Measurements from ENCODE around the gene SQOR.

Gene SQOR

DNA sequence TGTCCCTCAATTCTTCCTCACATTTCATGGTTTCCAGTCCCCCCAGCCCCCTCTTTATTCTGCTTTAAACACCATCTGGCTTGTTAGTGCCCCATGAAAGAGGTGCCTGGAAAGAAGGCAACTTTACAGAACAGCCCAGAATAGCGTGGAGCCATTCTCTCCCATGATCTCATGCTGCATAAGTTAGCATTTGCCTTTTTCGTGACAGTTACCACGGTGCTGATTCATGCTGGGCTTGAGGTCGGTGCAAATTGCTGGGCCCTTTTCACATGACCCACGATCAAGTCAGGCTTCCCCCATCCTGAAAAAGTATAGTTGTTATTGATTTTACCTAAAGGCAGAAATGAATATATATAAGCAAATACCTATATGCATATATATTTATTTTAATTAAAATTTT lies 29.6 kb downstream of the SQOR start:
- no peak for DNase-seq

DNA sequence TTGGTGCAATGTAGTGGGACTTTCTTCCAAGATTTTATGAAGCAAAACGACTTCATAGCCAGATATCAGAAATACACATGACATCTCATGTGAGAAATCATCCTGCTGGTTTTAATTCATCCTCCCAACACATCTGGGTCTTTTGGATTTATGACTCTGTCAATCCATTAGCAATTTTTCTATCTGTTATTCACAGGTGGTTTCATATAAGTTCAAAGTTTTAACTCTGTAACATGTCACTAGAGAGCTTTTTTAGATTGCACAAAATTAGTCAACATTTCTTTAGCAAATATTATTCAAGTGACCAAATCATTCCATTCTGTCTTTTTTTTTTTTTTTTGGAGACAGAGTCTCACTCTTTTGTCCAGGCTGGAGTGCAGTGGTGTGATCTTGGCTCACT lies 30.4 kb downstream of the SQOR start:
- DNase-seq: no peak

DNA sequence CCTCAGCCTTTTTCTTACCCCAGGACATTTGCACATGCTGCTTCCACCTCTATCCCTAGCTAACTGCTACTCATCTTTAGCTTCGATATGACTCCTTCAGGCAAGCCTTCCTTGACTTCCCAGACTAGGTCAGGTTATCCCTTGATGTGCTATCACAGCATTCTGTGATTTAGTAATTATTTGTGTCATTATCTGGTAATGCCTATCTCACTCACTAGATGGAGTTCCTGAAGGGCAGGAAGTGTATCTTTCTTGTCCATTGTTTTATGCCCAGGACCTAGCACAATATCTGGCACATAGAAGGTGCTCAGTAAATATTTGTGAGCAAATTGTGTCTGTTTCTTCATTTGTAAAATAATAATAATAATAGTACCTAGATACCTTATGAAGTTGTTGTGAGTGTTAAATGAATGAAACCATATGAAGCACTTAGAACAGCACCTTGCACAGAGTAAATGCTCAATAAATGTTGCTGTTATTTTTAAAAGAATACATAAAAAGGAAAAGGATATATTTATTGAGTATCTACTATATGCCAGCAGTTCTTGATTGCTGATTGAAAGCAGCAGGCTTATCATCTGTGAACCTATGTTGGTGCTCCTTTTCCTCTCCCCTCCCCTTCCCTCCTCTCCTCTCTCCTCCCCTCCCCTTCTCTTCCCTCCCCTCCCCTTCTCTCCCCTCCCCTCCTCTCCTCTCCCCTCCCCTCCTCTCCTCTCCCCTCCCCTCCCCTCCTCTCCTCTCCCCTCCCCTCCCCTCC lies 31.5 kb downstream of the SQOR start:
- DNase-seq: no peak

DNA sequence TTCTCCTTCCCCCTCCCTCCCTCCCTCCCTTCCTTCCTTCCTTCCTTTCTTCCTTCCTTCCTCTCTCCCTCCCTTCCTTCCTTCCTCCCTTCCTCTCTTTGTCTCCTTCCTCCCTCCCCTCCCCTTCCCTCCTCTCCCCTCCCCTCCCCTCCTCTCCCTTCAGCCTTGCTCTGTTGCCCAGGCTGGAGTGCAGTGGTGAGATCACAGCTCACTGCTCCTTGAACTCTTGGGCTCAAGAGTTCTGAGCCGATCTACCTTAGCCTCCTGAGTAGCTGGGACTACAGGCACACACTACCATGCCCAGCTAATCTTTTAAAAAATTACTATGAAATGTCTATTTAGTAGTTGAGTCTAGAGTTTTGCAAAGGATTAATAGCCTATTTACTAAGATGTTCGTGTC lies 32.2 kb downstream of the SQOR start:
- no peak for DNase-seq

DNA sequence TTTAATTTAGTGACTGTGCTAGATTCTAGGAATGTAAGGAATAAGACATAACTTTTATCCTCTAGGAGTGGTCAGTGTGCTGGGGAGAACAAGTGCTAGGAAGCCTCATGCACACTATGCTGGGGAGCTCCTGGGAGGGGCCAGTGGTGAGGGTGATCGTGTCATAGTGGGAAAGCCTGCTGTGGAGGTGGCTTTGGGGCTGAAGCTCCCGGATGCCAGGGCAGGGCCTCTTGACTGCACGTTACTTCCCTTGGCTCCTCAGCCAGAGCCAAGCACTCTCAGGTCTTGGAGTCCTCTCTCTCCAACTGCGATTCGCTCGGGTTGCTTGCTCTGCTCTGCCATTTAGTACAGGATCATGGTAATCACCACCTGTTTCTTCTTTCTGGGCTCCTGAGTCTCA lies 33.6 kb downstream of the SQOR start:
- no peak for DNase-seq

DNA sequence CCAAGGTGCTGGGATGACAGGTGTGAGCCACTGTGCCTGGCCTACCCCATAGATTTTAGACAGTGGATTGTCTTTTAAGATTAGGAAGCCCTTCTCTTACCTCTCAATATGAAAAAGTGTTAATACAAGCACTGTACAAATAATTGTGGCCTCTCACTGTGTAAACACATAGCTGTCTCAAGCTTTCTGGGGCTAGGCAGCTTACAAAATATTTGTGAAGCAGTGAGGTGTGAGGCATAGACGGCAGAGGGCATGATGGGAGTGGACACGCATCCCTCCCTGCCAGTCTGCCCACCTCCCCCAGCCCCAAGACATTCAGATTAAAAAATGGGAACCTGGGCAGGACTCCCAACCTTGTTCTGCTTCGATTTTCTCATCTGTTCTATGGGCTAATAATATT lies 34.6 kb downstream of the SQOR start:
- no peak for DNase-seq

DNA sequence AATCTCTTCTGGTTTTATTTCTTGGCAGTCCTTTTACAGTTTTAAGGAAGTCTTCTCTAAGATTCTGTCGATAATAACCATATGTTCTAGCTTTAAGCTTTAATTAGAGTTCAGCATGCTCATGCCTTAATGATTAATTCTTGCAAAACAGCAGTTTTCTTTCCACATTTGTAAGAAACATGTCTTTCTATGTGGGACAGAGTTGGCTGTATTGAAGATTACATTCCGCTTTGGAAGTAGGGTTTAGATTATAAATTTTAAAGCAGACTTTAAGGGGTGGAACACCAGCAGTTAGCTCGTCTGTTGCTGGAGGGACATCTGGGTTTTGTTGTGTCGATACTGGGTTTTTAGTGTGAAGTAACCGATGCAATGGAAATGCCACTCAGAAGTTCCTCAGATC lies 35.3 kb downstream of the SQOR start:
- DNase-seq: no peak

DNA sequence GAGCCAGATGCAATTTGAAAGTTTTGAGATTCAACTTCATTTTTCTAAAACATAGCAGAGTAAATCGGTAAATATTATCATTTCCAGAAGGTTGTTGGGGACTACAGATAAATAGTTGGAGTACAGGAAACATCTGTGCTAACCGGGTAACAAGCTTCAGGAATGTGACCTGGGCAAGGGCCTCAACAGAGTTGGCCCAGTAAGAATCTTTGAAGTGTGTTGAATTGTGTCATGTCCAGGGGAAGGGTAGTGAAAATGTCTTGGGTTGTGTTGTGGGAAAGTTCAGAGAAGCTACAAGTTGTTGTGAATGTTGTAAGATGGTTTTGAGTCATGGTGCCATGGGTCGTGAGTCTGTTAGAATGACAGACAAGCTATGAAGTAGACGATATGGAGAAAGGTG lies 35.7 kb downstream of the SQOR start:
- no peak for DNase-seq

DNA sequence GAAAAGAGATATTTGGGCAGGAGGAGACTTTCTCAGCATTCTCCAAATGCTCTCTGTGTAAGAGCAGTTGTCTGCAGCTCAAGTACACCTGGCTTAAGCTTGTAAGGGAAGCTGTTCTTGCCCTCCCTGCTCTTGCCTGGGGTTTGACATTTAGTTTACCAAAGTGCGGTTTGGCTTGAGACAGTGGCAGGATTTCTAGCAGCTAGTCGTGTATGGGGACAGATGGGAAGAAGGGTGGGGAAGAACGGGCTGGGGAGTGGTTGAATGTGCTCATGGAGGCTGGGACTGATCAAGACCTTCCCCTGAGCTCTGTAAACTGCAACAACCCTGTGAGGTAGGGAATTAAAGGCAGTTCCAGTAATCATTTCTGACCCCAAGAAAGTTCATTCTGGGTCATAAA lies 39.8 kb downstream of the SQOR start:
- no peak for DNase-seq

DNA sequence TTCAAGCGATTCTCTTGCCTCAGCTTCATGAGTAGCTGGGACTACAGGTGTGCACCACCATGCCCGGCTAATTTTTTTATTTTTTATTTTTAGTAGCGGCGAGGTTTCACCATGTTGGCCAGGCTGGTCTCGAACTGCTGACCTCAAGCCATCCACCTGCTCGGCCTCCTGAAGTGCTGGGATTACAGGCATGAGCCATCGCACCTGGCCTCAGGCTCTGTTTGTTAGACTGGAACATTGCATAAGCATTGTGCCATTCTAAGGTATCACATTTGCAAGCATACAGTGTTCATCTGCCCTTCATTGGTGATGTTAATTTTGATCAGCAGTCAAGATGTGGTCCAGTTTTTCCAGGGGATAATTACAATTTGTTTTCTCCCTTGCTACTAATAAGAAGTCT lies 43.0 kb downstream of the SQOR start:
- DNase-seq: no peak

DNA sequence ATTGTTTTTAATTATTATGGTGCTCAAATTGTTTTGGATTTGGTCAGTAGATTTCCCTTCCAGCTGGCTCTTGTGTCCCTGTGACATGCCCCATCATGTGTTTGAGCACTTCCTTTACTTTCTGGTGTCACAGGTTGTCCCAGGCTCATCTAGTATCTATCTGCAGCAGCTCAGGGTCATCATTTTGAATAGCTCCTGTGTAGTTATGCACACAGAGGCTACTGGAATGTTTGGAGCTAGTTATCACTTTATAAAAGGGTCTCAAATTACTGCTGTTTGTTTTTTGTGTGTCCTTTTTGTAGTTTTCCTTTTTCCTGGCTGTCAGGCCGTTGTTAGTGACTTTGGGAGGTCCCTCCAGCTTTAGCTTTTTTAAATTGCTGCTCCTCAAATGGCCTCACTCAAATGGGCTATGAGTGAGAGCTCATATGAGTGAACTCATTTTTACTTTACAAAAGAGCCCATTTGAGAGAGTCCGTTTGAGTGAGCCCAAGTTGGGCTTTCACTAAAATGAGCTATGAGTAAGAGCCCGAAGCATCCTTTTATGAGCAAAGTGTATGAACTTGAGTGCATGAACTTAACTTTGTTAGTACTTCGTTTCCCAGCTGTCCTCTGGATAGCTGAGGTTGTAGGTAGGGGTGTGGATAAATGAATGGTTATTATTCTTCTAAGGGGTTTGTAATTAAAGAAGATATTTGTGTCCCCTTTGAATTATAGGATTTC lies 43.8 kb downstream of the SQOR start:
- DNase-seq: no peak

DNA sequence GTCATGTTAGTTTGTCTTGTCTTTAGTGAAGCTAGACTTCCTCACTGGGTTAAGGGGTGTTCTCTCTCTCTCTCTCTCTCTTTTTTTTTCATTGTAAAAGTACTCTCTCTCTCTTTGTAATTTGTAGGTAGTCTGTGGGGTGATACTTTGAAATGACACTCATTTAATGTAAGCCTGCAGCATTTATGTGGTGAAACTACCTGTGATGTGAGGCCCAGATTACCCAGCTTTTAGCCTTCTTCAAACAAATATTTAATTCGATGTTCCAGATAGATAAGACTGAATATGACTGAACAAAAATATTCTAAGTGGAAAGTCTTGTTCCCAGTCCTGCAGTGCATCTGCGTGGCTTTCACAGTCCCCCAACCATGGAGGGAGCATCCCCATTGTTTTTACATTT lies 49.7 kb downstream of the SQOR start:
- no peak for DNase-seq

DNA sequence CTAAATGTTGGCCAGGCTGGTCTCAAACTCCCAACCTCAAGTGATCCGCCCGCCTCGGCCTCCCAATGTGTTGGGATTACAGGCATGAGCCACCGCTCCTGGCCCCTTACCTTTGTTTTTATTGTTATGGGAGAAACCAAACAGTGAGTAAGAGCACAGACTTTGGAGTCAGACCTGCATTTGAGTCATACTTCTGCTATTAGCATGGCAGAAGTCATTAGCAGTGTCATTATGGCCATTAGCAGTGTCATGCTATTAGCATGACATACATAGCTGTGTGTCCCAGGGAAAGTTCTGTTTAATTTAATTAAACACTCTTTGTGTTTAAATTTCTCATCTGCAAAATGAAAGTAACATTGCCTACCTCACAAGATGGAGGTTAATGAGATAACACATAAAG lies 54.8 kb downstream of the SQOR start:
- DNase-seq: no peak

DNA sequence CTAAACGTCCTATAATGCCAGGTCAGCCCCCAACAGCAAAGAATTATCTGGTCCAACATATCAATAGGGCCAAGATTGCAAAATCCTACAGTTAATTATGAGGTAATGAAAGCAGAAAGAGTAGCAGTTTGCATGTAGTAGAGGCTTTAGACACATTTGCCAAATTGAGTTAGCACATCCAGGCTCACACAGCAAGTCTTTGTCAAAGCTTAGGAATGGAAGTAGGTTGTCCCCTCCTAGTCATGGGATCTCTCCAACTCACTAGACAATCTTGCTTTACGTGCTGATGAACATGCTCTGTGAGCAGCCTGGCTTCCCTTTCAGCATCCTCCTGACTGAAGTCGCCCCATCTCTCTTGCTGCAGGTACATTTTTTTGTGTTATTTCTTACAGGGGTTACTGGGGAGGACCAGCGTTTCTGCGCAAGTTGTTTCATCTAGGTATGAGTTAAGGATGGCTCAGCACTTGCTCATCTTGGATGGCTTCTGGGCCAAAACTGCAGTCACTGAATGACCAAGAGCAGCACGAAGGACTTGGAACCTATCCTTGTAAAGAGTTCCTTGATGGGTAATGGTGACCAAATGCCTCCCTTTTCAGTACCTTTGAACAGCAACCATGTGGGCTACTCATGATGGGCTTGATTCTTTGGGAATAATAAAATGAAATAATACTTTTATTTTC lies 55.9 kb downstream of the SQOR start:
- DNase-seq: no peak

DNA sequence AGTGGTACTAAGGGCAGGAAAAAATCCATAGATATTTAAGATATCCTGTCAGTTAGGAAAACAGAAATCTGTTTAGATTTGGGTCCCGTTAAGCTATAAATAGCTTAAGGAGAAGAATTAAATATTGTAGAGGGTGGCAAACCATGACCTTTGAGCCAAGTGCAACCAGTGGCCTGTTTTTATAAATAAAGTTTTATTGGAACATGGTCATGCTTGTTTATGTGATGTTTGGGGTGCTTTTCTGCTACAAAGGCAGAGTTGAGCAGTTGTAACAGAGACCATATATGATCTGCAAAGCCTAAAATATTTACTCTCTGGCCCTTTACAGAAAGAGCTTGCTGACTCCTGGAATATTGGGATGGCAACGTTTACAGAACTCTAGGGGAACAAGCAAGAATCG lies 66.3 kb downstream of the SQOR start:
- DNase-seq: no peak

DNA sequence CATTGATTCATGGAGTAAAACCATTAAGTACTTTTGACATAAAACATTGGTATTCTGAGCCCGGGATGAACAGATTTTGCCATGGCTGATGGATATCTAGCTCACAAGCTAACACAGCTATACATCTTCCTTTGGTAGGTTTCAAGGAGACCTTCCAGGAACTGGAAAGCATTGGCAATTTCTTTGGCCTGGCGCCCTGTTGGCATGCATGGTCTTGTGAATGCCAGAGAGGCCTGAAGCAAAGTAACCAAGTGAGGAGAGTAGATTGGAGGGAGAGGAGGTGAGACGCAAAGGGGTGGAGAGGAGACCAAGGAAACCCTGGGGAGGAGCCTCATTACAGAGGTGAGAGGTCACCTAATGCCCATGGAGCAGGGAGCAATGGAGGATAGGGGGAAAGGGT lies 67.2 kb downstream of the SQOR start:
- DNase-seq: no peak

DNA sequence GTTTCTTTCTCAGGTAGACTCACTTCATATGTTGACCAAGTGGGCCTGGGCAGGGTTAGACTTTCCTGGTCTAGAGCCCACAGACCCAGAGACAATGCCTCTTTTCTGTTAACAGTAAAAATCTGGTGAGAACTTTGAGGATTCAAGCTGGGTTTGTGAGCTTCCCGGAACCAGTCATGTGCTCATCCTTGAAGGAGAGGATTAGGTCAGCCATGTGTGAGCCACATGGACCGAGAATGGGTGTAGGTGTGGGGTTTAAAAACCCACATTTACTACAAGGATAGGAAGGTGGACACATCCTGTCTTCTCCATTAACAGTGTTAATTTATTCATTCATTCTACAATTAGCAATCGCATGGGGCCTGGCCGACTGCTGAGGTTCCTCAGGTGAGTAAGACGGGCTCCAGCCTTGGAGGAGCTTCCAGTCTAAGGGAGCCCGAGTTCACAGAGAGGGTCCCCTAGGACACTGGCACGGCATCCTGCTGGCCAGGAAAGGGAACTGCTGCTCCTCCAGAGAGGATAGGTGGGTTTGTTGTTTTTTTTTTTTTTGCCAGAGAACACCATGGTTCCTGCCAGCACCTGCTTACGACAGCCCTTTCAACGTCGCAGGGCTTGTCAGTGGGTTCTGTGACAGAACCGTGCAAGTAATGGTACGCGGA lies 69.0 kb downstream of the SQOR start:
- DNase-seq: no peak

DNA sequence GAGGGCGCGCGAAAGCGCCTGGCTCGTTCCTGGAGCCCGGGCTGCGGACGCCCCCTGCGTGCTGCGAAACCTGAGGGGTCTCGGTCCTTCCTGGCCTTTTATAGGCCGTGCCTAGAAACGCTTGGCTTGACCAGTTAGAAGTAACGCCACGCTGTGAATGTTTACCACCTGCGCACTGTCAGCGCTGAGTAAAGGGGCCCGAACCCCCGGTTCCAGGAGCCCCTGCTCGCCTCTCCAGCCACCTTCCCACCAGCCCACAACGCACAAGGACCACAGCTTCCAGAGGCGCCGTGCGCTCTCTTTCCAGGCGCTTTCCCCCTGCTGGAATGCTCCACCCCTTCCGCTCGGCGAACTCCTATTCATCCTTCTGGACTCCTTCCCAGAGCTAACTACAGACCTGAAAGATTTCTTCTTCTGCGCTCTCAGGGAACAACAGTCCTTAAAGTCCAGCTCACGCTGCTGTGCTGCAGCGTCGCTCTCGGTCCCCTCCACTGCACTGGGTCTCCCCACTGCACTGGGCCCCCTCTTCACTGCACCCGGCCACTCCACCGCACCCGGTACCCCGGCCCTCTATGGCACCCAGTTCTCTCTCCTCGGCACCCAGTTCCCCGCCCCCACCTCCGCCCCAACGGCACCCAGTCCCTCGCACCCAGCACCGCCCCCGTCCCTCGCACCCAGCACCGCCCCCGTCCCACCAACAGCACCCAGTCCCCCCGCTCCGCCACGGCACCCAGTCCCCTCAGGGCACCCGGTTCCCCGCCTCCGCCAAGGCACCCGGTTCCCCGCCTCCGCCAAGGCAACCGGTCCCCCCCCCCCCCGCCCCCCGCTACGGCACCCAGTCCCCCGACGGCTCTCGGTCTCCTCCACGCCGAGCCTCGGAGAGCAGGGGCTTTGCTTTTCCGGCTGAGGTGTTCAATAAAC lies 69.8 kb downstream of the SQOR start:
- DNase-seq: no peak

DNA sequence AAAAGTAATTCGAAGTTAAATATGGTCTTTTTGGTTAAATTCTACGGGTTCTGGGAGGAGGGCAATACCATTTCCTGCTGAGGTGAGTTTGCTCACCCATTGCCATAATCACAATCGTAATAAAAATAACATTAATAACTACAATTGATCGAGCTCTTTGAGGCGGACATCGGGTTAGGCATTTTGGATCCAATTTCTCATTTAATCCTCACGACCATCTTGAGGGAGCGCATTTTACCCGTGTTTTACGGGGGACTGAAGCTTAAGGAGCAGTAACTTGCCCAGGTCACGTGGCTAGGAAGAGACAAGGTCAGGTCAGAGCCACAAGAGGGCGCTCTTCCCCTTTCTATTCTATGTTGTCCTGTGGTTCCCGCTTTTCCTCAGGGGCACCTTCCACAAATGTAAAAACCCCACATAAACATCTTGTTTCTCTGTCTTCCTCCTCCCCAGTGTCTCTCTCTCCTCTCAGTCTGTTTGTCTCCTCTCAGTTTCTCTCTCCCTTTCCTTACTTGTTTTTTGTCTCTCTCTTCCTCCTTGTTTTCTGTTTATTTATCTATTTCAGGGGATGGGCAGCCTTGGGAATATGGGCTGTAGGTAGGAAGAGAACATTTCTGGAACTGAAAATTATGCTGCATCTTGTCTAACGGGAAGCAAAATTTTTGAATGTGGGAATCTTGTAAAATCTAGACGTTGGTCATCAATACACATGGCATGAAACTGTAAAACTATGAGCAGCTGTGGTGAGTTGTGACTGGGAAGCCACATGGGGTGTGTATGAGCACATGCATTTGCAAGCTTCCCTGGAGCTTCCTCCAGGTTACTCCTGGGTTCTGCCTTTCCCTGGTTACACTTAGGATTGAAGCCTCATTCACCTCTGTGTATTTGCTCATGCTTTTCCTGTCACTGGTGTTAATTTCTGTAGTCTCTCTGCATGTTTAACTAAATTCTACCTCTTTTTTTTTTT lies 71.0 kb downstream of the SQOR start:
- DNase-seq: peak; percentile 58

DNA sequence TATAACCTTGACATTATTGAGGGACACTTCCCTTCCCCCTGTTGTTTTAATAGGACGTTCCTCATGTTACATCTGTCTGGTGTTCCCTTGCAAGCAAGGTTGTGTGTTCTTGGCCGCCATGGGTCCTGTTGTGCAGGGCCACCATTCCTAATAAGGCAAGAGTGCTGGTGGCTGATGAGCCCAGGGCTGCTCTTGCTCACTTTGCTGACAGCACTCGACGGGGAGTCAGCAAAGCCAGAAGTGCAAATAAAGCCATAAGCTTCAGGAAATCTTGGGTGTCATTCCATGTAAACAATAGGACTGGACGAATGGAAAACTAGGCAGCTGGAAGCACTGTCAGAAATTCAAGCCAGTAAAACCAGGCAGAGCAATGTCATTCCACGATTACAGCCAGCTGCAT lies 75.8 kb downstream of the SQOR start:
- DNase-seq: no peak
